Right hindlimb (tissue), 1 donor: ENCODE measurements around the gene EPS8.
"Not testable (repeated sequence)": the region's sequence is repeated elsewhere in the genome, so short reads cannot be mapped to it uniquely, and the experiment has no call there.

Experiments used
- DNase-seq: peaks from one replicate; pipeline ENCODE4 v3.0.0-alpha.2; 2018

EPS8 gene

GRCh38 chr12:15796493-15797141 lies 7.4 kb upstream of the EPS8 start:
- DNase-seq: no peak

GRCh38 chr12:15794836-15795235 lies 5.6 kb upstream of the EPS8 start:
- no peak for DNase-seq

- DNase-seq: no peak
These were observed 5.0 kb upstream of the EPS8 start for GRCh38 chr12:15794196-15794595.

- DNase-seq: peak; percentile 52
These were observed 662 bp downstream of the EPS8 start for GRCh38 chr12:15788233-15789219.

GRCh38 chr12:15787778-15788177 lies 1.4 kb downstream of the EPS8 start:
- no peak for DNase-seq

GRCh38 chr12:15786772-15787171 lies 2.4 kb downstream of the EPS8 start:
- DNase-seq: no peak

GRCh38 chr12:15783288-15783687 lies 5.9 kb downstream of the EPS8 start:
- DNase-seq: no peak

GRCh38 chr12:15782667-15783066 lies 6.5 kb downstream of the EPS8 start:
- DNase-seq: no peak

- DNase-seq: no peak
These were observed 9.3 kb downstream of the EPS8 start for GRCh38 chr12:15779925-15780324.

- DNase-seq: no peak
These were observed 11.1 kb downstream of the EPS8 start for GRCh38 chr12:15778126-15778525.

GRCh38 chr12:15777355-15778012 lies 11.7 kb downstream of the EPS8 start:
- DNase-seq: no peak

GRCh38 chr12:15776532-15776931 lies 12.7 kb downstream of the EPS8 start:
- DNase-seq: no peak

- DNase-seq: no peak
These were observed 14.4 kb downstream of the EPS8 start for GRCh38 chr12:15774819-15775218.

- DNase-seq: no peak
These were observed 16.7 kb downstream of the EPS8 start for GRCh38 chr12:15772405-15773018.

GRCh38 chr12:15770581-15770980 lies 18.6 kb downstream of the EPS8 start:
- no peak for DNase-seq

GRCh38 chr12:15770021-15770420 lies 19.2 kb downstream of the EPS8 start:
- no peak for DNase-seq

GRCh38 chr12:15769586-15769985 lies 19.6 kb downstream of the EPS8 start:
- no peak for DNase-seq

- DNase-seq: no peak
These were observed 21.9 kb downstream of the EPS8 start for GRCh38 chr12:15767301-15767700.

- DNase-seq: no peak
These were observed 25.9 kb downstream of the EPS8 start for GRCh38 chr12:15763328-15763727.

GRCh38 chr12:15762162-15762561 lies 27.0 kb downstream of the EPS8 start:
- not testable (repeated sequence) for DNase-seq

- DNase-seq: no peak
These were observed 31.5 kb downstream of the EPS8 start for GRCh38 chr12:15757553-15758255.

GRCh38 chr12:15756822-15757221 lies 32.4 kb downstream of the EPS8 start:
- no peak for DNase-seq
